MM.1S (cell line): Measurements from ENCODE around the gene GPRIN2.

Experiments
- DNase-seq: peaks from one replicate; pipeline ENCODE4 v3.0.0-alpha.2; 2015
- H2AFZ ChIP-seq: fragments of 300-600 bp; sonication (generic); 2 replicates; pipeline ENCODE4 v1.6.0; 2016; ENCODE audit warnings: antibody characterized with exemption, low read length
- H3F3A ChIP-seq: fragments of 300-600 bp; sonication (generic); 2 replicates; pipeline ENCODE4 v1.6.1; 2016; ENCODE audit warnings: mild to moderate bottlenecking, antibody characterized with exemption, low read length, moderate library complexity, mixed read lengths; ENCODE audit not compliant: insufficient read depth
- H3K27ac ChIP-seq: fragments of 300-600 bp; sonication (generic); 2 replicates; pipeline ENCODE4 v1.5.1; 2016; ENCODE audit warnings: mild to moderate bottlenecking, low read length
- H3K27me3 ChIP-seq: fragments of 300-600 bp; sonication (generic); replicated peaks from 2 replicates; pipeline ENCODE4 v1.6.0; 2016; ENCODE audit warnings: low read length; ENCODE audit not compliant: insufficient read depth
- H3K36me3 ChIP-seq: fragments of 300-600 bp; sonication (generic); replicated peaks from 2 replicates; pipeline ENCODE4 v1.6.1; 2016; ENCODE audit warnings: mild to moderate bottlenecking, low read length, mixed read lengths; ENCODE audit not compliant: insufficient read depth
- H3K4me1 ChIP-seq: fragments of 300-600 bp; sonication (generic); 2 replicates; pipeline ENCODE4 v1.6.1; 2016; ENCODE audit warnings: low read length, mixed read lengths
- H3K4me2 ChIP-seq: fragments of 300-600 bp; sonication (generic); 2 replicates; pipeline ENCODE4 v1.6.0; 2016; ENCODE audit warnings: low read depth, low read length
- H3K4me3 ChIP-seq: fragments of 300-600 bp; sonication (generic); 2 replicates; pipeline ENCODE4 v1.5.1; 2016; ENCODE audit warnings: low read length, mixed read lengths
- H3K79me2 ChIP-seq: fragments of 300-600 bp; sonication (generic); 2 replicates; pipeline ENCODE4 v1.6.1; 2016; ENCODE audit warnings: mixed run types, low read length, mixed read lengths
- H3K9ac ChIP-seq: fragments of 300-600 bp; sonication (generic); 2 replicates; pipeline ENCODE4 v1.6.1; 2016; ENCODE audit warnings: low read length, mixed read lengths
- H3K9me2 ChIP-seq: fragments of 300-600 bp; sonication (generic); replicated peaks from 2 replicates; pipeline ENCODE4 v1.6.1; 2016; ENCODE audit warnings: mild to moderate bottlenecking, low read length, mixed read lengths; ENCODE audit not compliant: insufficient read depth
- H3K9me3 ChIP-seq: fragments of 300-600 bp; sonication (generic); replicated peaks from 2 replicates; pipeline ENCODE4 v1.6.1; 2016; ENCODE audit warnings: mild to moderate bottlenecking, low read length, mixed read lengths; ENCODE audit not compliant: insufficient read depth
- H4K20me1 ChIP-seq: fragments of 300-600 bp; sonication (generic); 2 replicates; pipeline ENCODE4 v1.6.1; 2016; ENCODE audit warnings: mild to moderate bottlenecking, low read length, moderate library complexity, mixed read lengths; ENCODE audit not compliant: insufficient read depth
- CTCF ChIP-seq: fragments of 300-600 bp; sonication (generic); IDR thresholded peaks from 2 replicates; pipeline ENCODE4 v1.5.1; 2016; ENCODE audit warnings: antibody characterized with exemption, low read length, mixed read lengths
- EZH2 ChIP-seq: fragments of 300-600 bp; sonication (generic); optimal IDR thresholded peaks from 2 replicates; pipeline ENCODE3; 2017; ENCODE audit warnings: low read depth, mild to moderate bottlenecking, antibody characterized with exemption, low read length, mixed read lengths
- EZH2phosphoT487 ChIP-seq: fragments of 300-600 bp; sonication (generic); IDR thresholded peaks from 2 replicates; pipeline ENCODE4 v1.6.1; 2018; ENCODE audit warnings: antibody characterized with exemption, low read length

Gene GPRIN2

GRCh38 chr10:46525824-46526681 lies 30.4 kb downstream of the GPRIN2 start:
- no peaks in the 10 kb centered on the region for H3K4me1 ChIP-seq
- no peak overlapping the region for H2AFZ ChIP-seq

DNA sequence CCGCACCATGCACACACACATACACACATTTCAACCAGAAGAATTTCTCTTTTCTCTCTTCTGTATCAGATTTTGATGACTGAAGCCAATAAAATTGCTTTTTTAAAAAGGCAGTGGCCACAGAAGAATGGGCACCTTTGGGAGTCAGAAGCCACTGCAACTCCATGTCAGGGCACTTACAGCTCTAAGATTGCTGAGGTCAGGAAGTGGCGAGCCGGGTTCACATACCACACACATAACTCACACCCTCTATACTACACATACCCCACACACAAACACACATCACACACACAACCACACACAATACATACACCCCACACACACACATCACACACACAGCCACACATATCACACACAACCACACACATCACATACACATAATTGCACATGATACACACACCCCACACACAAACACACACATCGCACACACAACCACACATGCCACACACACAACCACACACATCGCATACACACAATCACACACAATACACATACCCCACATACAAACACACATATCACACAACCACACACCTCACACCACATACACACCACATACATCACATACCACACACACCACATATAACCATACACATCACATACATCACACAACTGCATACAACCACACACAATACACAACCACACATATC lies 31.2 kb downstream of the GPRIN2 start:
- Histone ChIP-seq H3K9me3 (no peaks in the 10 kb centered on the region), H2AFZ (no peak overlapping the region), H3K27ac (no peak overlapping the region), H3K4me2 (no peak overlapping the region), H3K4me1 (no peaks in the 10 kb centered on the region), H3K9ac (no peak overlapping the region), H3K79me2 (no peaks in the 10 kb centered on the region), H3K4me3 (no peak overlapping the region), H3K9me2 (no peaks in the 10 kb centered on the region), H3F3A (no peaks in the 10 kb centered on the region), H4K20me1 (no peaks in the 10 kb centered on the region), H3K27me3 (no peaks in the 10 kb centered on the region), H3K36me3 (no peaks in the 10 kb centered on the region)
- DNase-seq: no peak
- no peak for TF ChIP-seq EZH2phosphoT487
- no peak for TF ChIP-seq CTCF
- no peak for TF ChIP-seq EZH2

More at GRCh38 chr10:46525824-46526681, 30.4 kb downstream of the GPRIN2 start:
- Histone ChIP-seq H3K4me2 (no peak overlapping the region), H3K9me3 (no peaks in the 10 kb centered on the region), H3K79me2 (no peaks in the 10 kb centered on the region), H3K4me3 (no peak overlapping the region), H3K9ac (no peak overlapping the region), H3K27me3 (no peaks in the 10 kb centered on the region), H3K9me2 (no peaks in the 10 kb centered on the region), H3K27ac (no peak overlapping the region), H3K36me3 (no peaks in the 10 kb centered on the region), H4K20me1 (no peaks in the 10 kb centered on the region), H3F3A (no peaks in the 10 kb centered on the region)
- no peak for DNase-seq
- TF ChIP-seq EZH2phosphoT487: no peak
- TF ChIP-seq EZH2: no peak

DNA sequence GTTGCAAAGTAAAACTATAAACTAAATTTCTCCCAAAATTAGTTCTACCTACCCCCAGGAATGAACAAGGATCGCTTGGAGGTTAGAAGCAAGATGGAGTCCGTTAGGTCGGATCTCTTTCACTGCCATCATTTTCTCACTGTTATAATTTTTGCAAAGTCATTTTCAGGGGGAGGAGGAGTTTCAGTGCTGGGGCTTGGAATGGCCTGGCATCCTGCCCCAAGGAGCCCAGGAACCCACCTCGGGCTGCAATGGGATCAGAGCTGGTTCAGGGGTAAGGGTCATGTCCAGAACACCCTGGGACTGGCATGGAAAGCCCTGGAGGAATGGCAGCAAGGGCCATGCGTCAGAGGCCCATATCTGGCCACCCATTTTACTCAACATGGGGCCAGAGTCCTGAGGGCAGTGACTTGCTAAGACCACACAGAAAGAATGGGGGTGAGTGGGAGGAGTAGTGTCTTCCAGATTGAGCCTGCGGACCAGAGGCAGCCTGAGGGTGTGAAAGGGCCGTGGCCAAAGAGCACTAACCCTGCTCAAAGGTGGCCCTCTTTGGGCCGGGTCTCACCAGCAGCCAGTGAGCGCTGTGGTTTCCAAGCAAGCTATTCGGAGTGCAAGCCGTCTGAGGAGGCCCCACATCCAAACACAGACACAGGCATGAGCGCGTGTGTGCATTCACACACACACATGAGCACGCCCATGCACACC lies 31.8 kb downstream of the GPRIN2 start:
- Histone ChIP-seq H3K27me3 (no peaks in the 10 kb centered on the region), H3K79me2 (no peaks in the 10 kb centered on the region), H3K9me2 (no peaks in the 10 kb centered on the region), H4K20me1 (no peaks in the 10 kb centered on the region), H3K9me3 (no peaks in the 10 kb centered on the region), H3K4me2 (no peak overlapping the region), H3K4me3 (no peak overlapping the region), H3K4me1 (no peaks in the 10 kb centered on the region), H3K27ac (no peak overlapping the region), H3K36me3 (no peaks in the 10 kb centered on the region), H2AFZ (no peak overlapping the region), H3F3A (no peaks in the 10 kb centered on the region), H3K9ac (no peak overlapping the region)
- no peak for DNase-seq
- TF ChIP-seq EZH2 (no peak), CTCF (no peak), EZH2phosphoT487 (no peak)
